IMR-90 (cell line): Measurements from ENCODE around the gene DNM3.

Experiments
- CTCF ChIP-seq: conservative IDR thresholded peaks from 2 replicates; pipeline ENCODE4 v1.5.1; 2012; ENCODE audit warnings: mild to moderate bottlenecking, low read depth, low read length, improper control_type of control experiment
- MAFK ChIP-seq: IDR thresholded peaks from 2 replicates; pipeline ENCODE4 v1.6.1; 2012; ENCODE audit warnings: low read depth, low read length, improper control_type of control experiment
- MAZ ChIP-seq: IDR thresholded peaks from 2 replicates; pipeline ENCODE4 v1.6.1; 2012; ENCODE audit warnings: low read depth, mild to moderate bottlenecking, low read length, improper control_type of control experiment, moderate library complexity, borderline replicate concordance
- POLR2A ChIP-seq: IDR thresholded peaks from 2 replicates; pipeline ENCODE4 v1.6.1; 2012; ENCODE audit warnings: mild to moderate bottlenecking, low read depth, low read length
- RAD21 ChIP-seq: IDR thresholded peaks from 2 replicates; pipeline ENCODE4 v1.6.1; 2012; ENCODE audit warnings: low read length, improper control_type of control experiment

GRCh38 chr1:172425339-172425738 lies 584.0 kb downstream of the DNM3 start:
- TF ChIP-seq POLR2A (no peak), CTCF (no peak), MAZ (no peak), MAFK (no peak), RAD21 (no peak)
